Measurements from ENCODE around the gene RFTN1.

GRCh38 chr3:16496408-16497222 is 16.9 kb downstream of the RFTN1 start:
- TF ChIP-seq, protein P1, sequence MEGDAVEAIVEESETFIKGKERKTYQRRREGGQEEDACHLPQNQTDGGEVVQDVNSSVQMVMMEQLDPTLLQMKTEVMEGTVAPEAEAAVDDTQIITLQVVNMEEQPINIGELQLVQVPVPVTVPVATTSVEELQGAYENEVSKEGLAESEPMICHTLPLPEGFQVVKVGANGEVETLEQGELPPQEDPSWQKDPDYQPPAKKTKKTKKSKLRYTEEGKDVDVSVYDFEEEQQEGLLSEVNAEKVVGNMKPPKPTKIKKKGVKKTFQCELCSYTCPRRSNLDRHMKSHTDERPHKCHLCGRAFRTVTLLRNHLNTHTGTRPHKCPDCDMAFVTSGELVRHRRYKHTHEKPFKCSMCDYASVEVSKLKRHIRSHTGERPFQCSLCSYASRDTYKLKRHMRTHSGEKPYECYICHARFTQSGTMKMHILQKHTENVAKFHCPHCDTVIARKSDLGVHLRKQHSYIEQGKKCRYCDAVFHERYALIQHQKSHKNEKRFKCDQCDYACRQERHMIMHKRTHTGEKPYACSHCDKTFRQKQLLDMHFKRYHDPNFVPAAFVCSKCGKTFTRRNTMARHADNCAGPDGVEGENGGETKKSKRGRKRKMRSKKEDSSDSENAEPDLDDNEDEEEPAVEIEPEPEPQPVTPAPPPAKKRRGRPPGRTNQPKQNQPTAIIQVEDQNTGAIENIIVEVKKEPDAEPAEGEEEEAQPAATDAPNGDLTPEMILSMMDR (conservative IDR thresholded peaks at IDR 0.05; ENCODE audit: low read length), result no peak
- no peak for TF ChIP-seq EZH2phosphoT487 (IDR thresholded peaks at IDR 0.05; ENCODE audit: borderline replicate concordance, low read depth, low read length)

Data from OCI-LY7 (cell line).